ENCODE data around the gene ATOH8.

GRCh38 chr2:85734942-85735608 is 18.7 kb upstream of the ATOH8 start:
- TF ChIP-seq CTCF (conservative IDR thresholded peaks at IDR 0.05; ENCODE audit: low read length) (no peak), EZH2phosphoT487 (IDR thresholded peaks at IDR 0.05; ENCODE audit: borderline replicate concordance, low read depth, low read length) (no peak)
